K562 (cell line): ENCODE data around the gene ANO8. TPM values are rescaled to one million over a fixed set of nuclear protein-coding genes. Genes with fewer than 3 reads are reported as not detected.

Experiments used
- ATAC-seq: fragments of 200-7000 bp; cut with Tn5 transposase; 3 replicates; pipeline ENCODE4 v1.9.1; 2020; ENCODE audit warnings: moderate library complexity
- BruUV-seq: library from RNA; stranded (reverse); fragments of 400-500 nt; replicated peaks from 2 replicates; lab custom pipeline; 2021; lab: Mats Ljungman, UMichigan
- CTCF ChIA-PET: fragments of 300-600 bp; formaldehyde crosslinking; extraction: SDS; loops from one replicate; lab custom pipeline; 2021; ENCODE audit warnings: low intra/inter-chr PET ratio; lab: Yijun Ruan, JAX
- POLR2A ChIA-PET: fragments of 300-600, 350-650 bp; sonication (Branson Sonifier 250); formaldehyde crosslinking; extraction: SDS; loops from one replicate; lab custom pipeline; 2021; ENCODE audit warnings: antibody characterized with exemption, inconsistent platforms; lab: Yijun Ruan, JAX
- DNase-seq, 4 experiments: peaks; one replicate each; pipeline versions ENCODE4 v3.0.0 to v3.0.0-alpha.2; 2011 to 2018; ENCODE audit warnings: low spot score in 3 of 4, mixed read lengths in 3 of 4; ENCODE audit errors: extremely low read depth in 1 of 4
- FAIRE-seq: peaks from 2 replicates; lab custom pipeline; 2011; peaks lifted over from hg19 to GRCh38; lab: Jason Lieb, UNC
- H2AFZ ChIP-seq: 2 replicates; pipeline ENCODE4 v1.6.0; 2011; ENCODE audit warnings: low read depth, low read length, control low read depth, inconsistent platforms
- H3K27ac ChIP-seq: fragments of 200-600 bp; 3 replicates; pipeline ENCODE4 v1.8.0; 2011; ENCODE audit warnings: low read depth, mild to moderate bottlenecking, control low read depth, inconsistent platforms, low read length, moderate library complexity, mixed read lengths; ENCODE audit errors: extremely low read depth
- H3K27me3 ChIP-seq, 2 experiments: fragments of 300-600 bp in 1 of 2; 2 replicates in 1 of 2; 3 replicates in 1 of 2; pipeline versions ENCODE4 v1.6.0 to v1.8.0; 2011; ENCODE audit warnings: inconsistent platforms in 2 of 2, low read length in 2 of 2, mild to moderate bottlenecking in 1 of 2, mixed read lengths in 1 of 2, moderate library complexity in 1 of 2; ENCODE audit not compliant: control insufficient read depth in 2 of 2, insufficient read depth in 2 of 2
- H3K36me3 ChIP-seq: fragments of 300-600 bp; 3 replicates; pipeline ENCODE4 v1.8.0; 2011; ENCODE audit warnings: mild to moderate bottlenecking, low read length, inconsistent platforms; ENCODE audit not compliant: control insufficient read depth, insufficient read depth
- H3K4me1 ChIP-seq, 2 experiments: fragments of 200-600 bp in 1 of 2; replicated peaks in 1 of 2; 2 replicates in 1 of 2; 3 replicates in 1 of 2; pipeline versions ENCODE4 v1.5.1 to v1.8.0; 2011; ENCODE audit warnings: inconsistent platforms in 2 of 2, low read length in 2 of 2, mild to moderate bottlenecking in 1 of 2, mixed read lengths in 1 of 2, moderate library complexity in 1 of 2; ENCODE audit not compliant: control insufficient read depth in 2 of 2, insufficient read depth in 2 of 2
- H3K4me2 ChIP-seq: 2 replicates; pipeline ENCODE4 v1.6.1; 2011; ENCODE audit warnings: low read length, control low read depth, inconsistent platforms, mixed read lengths; ENCODE audit not compliant: insufficient read depth
- H3K4me3 ChIP-seq: fragments of 200-600 bp; sonication (generic), shearing (Covaris generic); 2 replicates; pipeline ENCODE4 v1.5.1; 2016; ENCODE audit warnings: control low read depth, inconsistent platforms
- H3K79me2 ChIP-seq: fragments of 200-600 bp; 3 replicates; pipeline ENCODE4 v1.8.0; 2011; ENCODE audit warnings: low read length, inconsistent platforms; ENCODE audit not compliant: control insufficient read depth, insufficient read depth
- H3K9ac ChIP-seq, 2 experiments: 2 replicates each; pipeline versions ENCODE4 v1.6.0 to v1.6.1; 2011; ENCODE audit warnings: low read depth in 2 of 2, low read length in 2 of 2, control low read depth in 1 of 2, inconsistent platforms in 1 of 2, mild to moderate bottlenecking in 1 of 2, mixed read lengths in 1 of 2; ENCODE audit not compliant: insufficient read depth in 1 of 2
- H3K9me1 ChIP-seq: one replicate; pipeline ENCODE4 v1.6.0; 2011; ENCODE audit warnings: inconsistent platforms, mild to moderate bottlenecking, low read length, moderate library complexity; ENCODE audit not compliant: control insufficient read depth, insufficient read depth
- H3K9me3 ChIP-seq: replicated peaks from 2 replicates; pipeline ENCODE4 v1.5.1; 2011; ENCODE audit warnings: low read depth, low read length, inconsistent platforms; ENCODE audit not compliant: control insufficient read depth, insufficient read depth
- H4K20me1 ChIP-seq: replicated peaks from 2 replicates; pipeline ENCODE4 v1.6.1; 2011; ENCODE audit warnings: low read length, inconsistent platforms, mixed read lengths; ENCODE audit not compliant: control insufficient read depth, insufficient read depth
- CC2D1A ChIP-seq: fragments of 450-650 bp; IDR thresholded peaks from 2 replicates; pipeline ENCODE4 v1.6.1; 2017; ENCODE audit warnings: mild to moderate bottlenecking
- RBFOX2 ChIP-seq: fragments of 200-400 bp; formaldehyde crosslinking; IDR thresholded peaks from 2 replicates; pipeline ENCODE4 v1.6.1; 2017; ENCODE audit warnings: low read depth, mild to moderate bottlenecking, low read length, moderate library complexity
- WGBS: fragments of 100-300 bp; shearing (Covaris generic); methylation state at CpG from one replicate; pipeline ENCODE4 v1.1.6; 2016; ENCODE audit warnings: low coverage, mixed read lengths; ENCODE audit not compliant: insufficient coverage; ENCODE audit errors: missing lambda C conversion rate; 5-methylcytosine and 5-hydroxymethylcytosine counted together
- in situ Hi-C: fragments of 300-500 bp; cut with MboI; formaldehyde crosslinking; loops from 4 replicates; pipeline ENCODE4 v1.15.0; 2018; ENCODE audit warnings: inconsistent platforms, mixed read lengths
- intact Hi-C: fragments of 100-400 bp; cut with micrococcal nuclease; formaldehyde crosslinking; loops from 2 replicates; pipeline ENCODE4 v1.14.2; 2022
- polyA plus RNA-seq, 8 experiments: library from polyadenylated mRNA; depleted of rRNA in 4 of 8; stranded (reverse) in 5 of 8; unstranded in 3 of 8; fragments of >200 nt; fragmentation: Nextera tagmentation in 2 of 8; fragmentation: Illumina TruSeq in 1 of 8; extraction: Ambion mirVana in 2 of 8; extraction: Trizol in 1 of 8; gene quantifications; 2 replicates each; pipeline versions ENCODE4 v1.2.1 to v1.2.3, GENCODE V29; 2011 to 2014; ENCODE audit warnings: inconsistent platforms in 1 of 8, missing spikeins in 1 of 8
- total RNA-seq, 7 experiments: library from RNA; depleted of rRNA in 6 of 7; stranded (reverse); fragments of >200 nt in 6 of 7; fragmentation: Illumina TruSeq in 2 of 7; extraction: Trizol in 2 of 7; gene quantifications; 2 replicates each; pipeline versions ENCODE4 v1.2.1 to v1.2.3, GENCODE V29; 2011 to 2021; ENCODE audit warnings: low replicate concordance in 1 of 7

ANO8 gene
- total and polyA plus RNA-seq, 9 of the 15 experiments (the other 6 are each of a cell fraction or from before 2014, with no cell fraction given) = 0.07 to 7.6 (median 2.3) TPM; not detected in 1

DNA sequence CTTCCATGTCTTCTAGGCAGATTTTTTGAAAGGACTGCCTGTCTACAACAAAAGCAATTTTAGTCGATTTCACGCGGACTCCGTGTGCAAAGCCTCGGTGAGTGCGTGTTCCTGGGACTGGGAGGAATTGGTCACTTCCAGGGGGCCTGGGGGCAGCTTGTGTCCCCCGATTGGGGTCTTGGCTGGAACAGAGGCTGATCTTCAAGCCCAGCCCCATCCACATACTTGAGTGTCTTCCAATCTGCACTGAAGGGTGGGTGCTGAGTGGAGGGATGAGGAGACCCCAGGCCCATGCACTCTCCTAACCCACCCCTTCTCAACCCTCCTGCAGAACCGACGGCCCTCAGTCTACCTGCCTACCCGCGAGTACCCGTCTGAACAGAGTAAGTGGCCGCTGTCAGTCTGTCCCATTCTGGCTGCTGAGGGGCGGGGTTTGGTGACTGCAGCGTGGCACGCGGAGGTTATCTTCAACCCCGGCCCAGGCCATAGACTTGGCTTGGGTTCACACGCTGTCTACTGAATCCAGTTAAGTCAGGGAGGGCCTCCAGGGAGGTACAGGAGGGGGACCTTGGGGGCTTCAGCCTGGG is 20.6 kb downstream of the ANO8 start:
- H3K9me3 ChIP-seq = no peaks in the 10 kb centered on the region
- no peaks in the 10 kb centered on the region for H3K9me1 ChIP-seq
- no TSS peak for BruUV-seq
- in situ Hi-C loops = no loop called here
- no peak overlapping the region for H2AFZ ChIP-seq
- CTCF ChIA-PET = no interaction called here
- WGBS = 86% methylated on average over 19 of the region's 19 CpGs
- H3K9ac ChIP-seq = 0 out of 4 replicates have a peak overlapping the region, but pooled peaks of 1 of the 2 experiments have one; percentile 42
- DNase-seq = no peak
- H3K79me2 ChIP-seq = peaks cover 37% of the 10 kb centered on the region
- H3K36me3 ChIP-seq = peaks cover 57% of the 10 kb centered on the region; the same call in 2 of the 3 replicates
- H3K4me3 ChIP-seq = no peak overlapping the region
- intact Hi-C loops = no loop called here
- TF ChIP-seq RBFOX2 (peak; percentile 37), CC2D1A (no peak)
- TF ChIP-seq, all 486 proteins: peak for 1
- Histone ChIP-seq H3K4me1 (peaks cover 12 to 40% of the 10 kb centered on the region in 2 experiments; a peak in 4 of 5 replicates), H3K27ac (no peak overlapping the region; the same call in 2 of the 3 replicates), H3K4me2 (no peak overlapping the region), H3K27me3 (no peaks in the 10 kb centered on the region), H4K20me1 (0 out of 2 replicates have a peak, but pooled peaks cover 5% of the 10 kb centered on the region)
- FAIRE-seq (no peak), ATAC-seq (no peak)
- POLR2A ChIA-PET = interaction anchor here (0.5 kb wide), 1 partner anchor 273 kb away, joined by 4 read pairs; no protein-coding TSS in a partner anchor
